ENCODE data around the gene FAF2. TPM values are rescaled to one million over a fixed set of nuclear protein-coding genes. Genes with fewer than 3 reads are reported as not detected.

Gene FAF2
- total RNA-seq, 1 experiment from 2014 or later: 32.9 TPM

GRCh38 chr5:176552332-176552869 is 104.2 kb downstream of the FAF2 start:
- TF ChIP-seq FOXJ3 (CRISPR knock-in tag; IDR thresholded peaks at IDR 0.05; ENCODE audit: borderline replicate concordance): no peak
- no peak for TF ChIP-seq TEAD1 (CRISPR knock-in tag; IDR thresholded peaks at IDR 0.05)
- TF ChIP-seq CTCF (IDR thresholded peaks at IDR 0.05): no peak
- no peak for TF ChIP-seq MAX (CRISPR knock-in tag; IDR thresholded peaks at IDR 0.05)
- TF ChIP-seq OVOL2 (CRISPR knock-in tag; IDR thresholded peaks at IDR 0.05; ENCODE audit: borderline replicate concordance): no peak
- no peak for TF ChIP-seq JUN (CRISPR knock-in tag; IDR thresholded peaks at IDR 0.05)
- no peak for TF ChIP-seq SMAD3 (CRISPR knock-in tag; IDR thresholded peaks at IDR 0.05; ENCODE audit: borderline replicate concordance)
- TF ChIP-seq IRF1 (CRISPR knock-in tag; IDR thresholded peaks at IDR 0.05): no peak
- no peak for TF ChIP-seq PRRX2 (CRISPR knock-in tag; IDR thresholded peaks at IDR 0.05)
- TF ChIP-seq ZNF532 (CRISPR knock-in tag; IDR thresholded peaks at IDR 0.05; ENCODE audit: borderline replicate concordance): no peak
- no peak for TF ChIP-seq ZNF263 (CRISPR knock-in tag; IDR thresholded peaks at IDR 0.05; ENCODE audit: low read depth)
- TF ChIP-seq JAZF1 (CRISPR knock-in tag; IDR thresholded peaks at IDR 0.05): no peak
- no peak for TF ChIP-seq E2F4 (CRISPR knock-in tag; IDR thresholded peaks at IDR 0.05; ENCODE audit: borderline replicate concordance, low read depth)
- no peak for TF ChIP-seq ZNF396 (CRISPR knock-in tag; IDR thresholded peaks at IDR 0.05; ENCODE audit: borderline replicate concordance)
- no peak for TF ChIP-seq TEAD4 (CRISPR knock-in tag; IDR thresholded peaks at IDR 0.05)
- TF ChIP-seq SP1 (CRISPR knock-in tag; conservative IDR thresholded peaks at IDR 0.05): no peak
- no peak for TF ChIP-seq RORB (CRISPR knock-in tag; IDR thresholded peaks at IDR 0.05)
- no peak for TF ChIP-seq SMAD4 (CRISPR knock-in tag; IDR thresholded peaks at IDR 0.05)
- no peak for TF ChIP-seq ZBTB21 (CRISPR knock-in tag; IDR thresholded peaks at IDR 0.05; ENCODE audit: borderline replicate concordance)
- Mint-ChIP-seq H3K27ac (no peak overlapping the region), H3K27me3 (ENCODE audit: low read depth) (no peaks in the 10 kb centered on the region; the same call in none of the 2 replicates), H3K4me3 (no peak overlapping the region), H3K9me3 (no peaks in the 10 kb centered on the region), H3K4me1 (peaks cover 17% of the 10 kb centered on the region), H3K36me3 (no peaks in the 10 kb centered on the region)
- CTCF ChIA-PET: interaction anchor here (1.1 kb wide), 1 partner anchor 26 kb away, joined by 5 read pairs; no protein-coding TSS in a partner anchor
- POLR2A ChIA-PET: no interaction called here
- ATAC-seq: no peak
- DNase-seq (ENCODE audit: low spot score): no peak
